Esophagus muscularis mucosa (tissue), 3 donors: Measurements from ENCODE around the gene KLF16.

Experiments used
- CTCF ChIP-seq, 3 experiments: fragments of 200-600 bp in 2 of 3; fragments of 450-650 bp in 1 of 3; sonication (generic) in 2 of 3; IDR thresholded peaks; one replicate each; pipeline ENCODE4 v1.5.1; 2017 to 2019; ENCODE audit warnings: antibody characterized with exemption in 3 of 3, mild to moderate bottlenecking in 2 of 3, moderate library complexity in 1 of 3
- POLR2A ChIP-seq: fragments of 450-650 bp; IDR thresholded peaks from one replicate; pipeline ENCODE4 v1.6.1; 2017; ENCODE audit warnings: antibody characterized with exemption, moderate library complexity, mild to moderate bottlenecking, low read depth

GRCh38 chr19:1805401-1806183 is 57.8 kb downstream of the KLF16 start:
- TF ChIP-seq CTCF (IDR thresholded peaks at IDR 0.05) (no peak), POLR2A (no peak)
